H1 (cell line): ENCODE data around the gene POLR2H. TPM values are rescaled to one million over a fixed set of nuclear protein-coding genes. Genes with fewer than 3 reads are reported as not detected.

Experiments used
- CTCF ChIA-PET: fragments of 300-600 bp; sonication (Branson Sonifier 250); formaldehyde crosslinking; loops from one replicate; lab custom pipeline; 2021; ENCODE audit not compliant: partially characterized antibody; lab: Charles Lee
- POLR2A ChIA-PET: fragments of 300-600 bp; sonication (Branson Sonifier 250); formaldehyde crosslinking; loops from one replicate; lab custom pipeline; 2021; ENCODE audit warnings: inconsistent platforms; ENCODE audit not compliant: partially characterized antibody; lab: Charles Lee
- DNase-seq, 2 experiments: peaks; one replicate each; pipeline versions ENCODE4 v3.0.0 to v3.0.0-alpha.2; 2010 to 2022; ENCODE audit warnings: low spot score in 2 of 2, low read depth in 1 of 2, mixed read lengths in 1 of 2
- FAIRE-seq: peaks from 2 replicates; lab custom pipeline; 2011; peaks lifted over from hg19 to GRCh38; lab: Jason Lieb, UNC
- H2AFZ ChIP-seq: 2 replicates; pipeline ENCODE4 v1.8.1; 2012; ENCODE audit warnings: low read length, inconsistent platforms
- H2AK5ac ChIP-seq: 2 replicates; pipeline ENCODE4 v1.6.1; 2013; ENCODE audit warnings: low read depth, low read length
- H2BK120ac ChIP-seq: replicated peaks from 2 replicates; pipeline ENCODE3; 2013; ENCODE audit warnings: low read depth, low read length, inconsistent platforms
- H2BK12ac ChIP-seq: 2 replicates; pipeline ENCODE4 v1.6.1; 2013; ENCODE audit warnings: low read depth, low read length
- H2BK15ac ChIP-seq: 2 replicates; pipeline ENCODE4 v1.6.1; 2013; ENCODE audit warnings: low read length
- H2BK20ac ChIP-seq: 2 replicates; pipeline ENCODE4 v1.6.1; 2013; ENCODE audit warnings: low read length
- H2BK5ac ChIP-seq: 2 replicates; pipeline ENCODE4 v1.6.1; 2013; ENCODE audit warnings: low read depth, low read length
- H3K14ac ChIP-seq: 2 replicates; pipeline ENCODE4 v1.6.1; 2013; ENCODE audit warnings: inconsistent platforms; ENCODE audit not compliant: insufficient read length
- H3K18ac ChIP-seq: 2 replicates; pipeline ENCODE4 v1.6.1; 2013; ENCODE audit warnings: low read length; ENCODE audit errors: extremely low read depth
- H3K23ac ChIP-seq: 2 replicates; pipeline ENCODE4 v1.6.1; 2013; ENCODE audit warnings: inconsistent platforms; ENCODE audit not compliant: insufficient read length
- H3K23me2 ChIP-seq: 2 replicates; pipeline ENCODE4 v1.6.1; 2013; ENCODE audit warnings: low read depth, low read length
- H3K27ac ChIP-seq: 2 replicates; pipeline ENCODE4 v1.6.1; 2011; ENCODE audit warnings: low read depth, low read length, inconsistent platforms
- H3K27me3 ChIP-seq, 4 experiments: replicated peaks in 1 of 4; 1 replicate in 1 of 4; 2 replicates in 3 of 4; pipeline versions ENCODE4 v1.6.1 to v1.8.1; 2011 to 2013; ENCODE audit warnings: low read length in 3 of 4, mild to moderate bottlenecking in 3 of 4, inconsistent platforms in 2 of 4, mixed read lengths in 2 of 4, moderate library complexity in 1 of 4; ENCODE audit not compliant: control insufficient read depth in 3 of 4, insufficient read depth in 3 of 4; ENCODE audit errors: extremely low read depth in 1 of 4
- H3K36me3 ChIP-seq, 4 experiments: 2 replicates each; pipeline versions ENCODE4 v1.6.1 to v1.8.1; 2011 to 2013; ENCODE audit warnings: mild to moderate bottlenecking in 4 of 4, low read length in 3 of 4, moderate library complexity in 2 of 4, control low read depth in 1 of 4, inconsistent platforms in 1 of 4; ENCODE audit not compliant: insufficient read depth in 4 of 4, control insufficient read depth in 2 of 4
- H3K4ac ChIP-seq: replicated peaks from 2 replicates; pipeline ENCODE3; 2013; ENCODE audit warnings: low read length, low read depth, mixed read lengths, inconsistent platforms; ENCODE audit not compliant: insufficient read length
- H3K4me1 ChIP-seq, 4 experiments: replicated peaks in 1 of 4; 1 replicate in 1 of 4; 2 replicates in 3 of 4; pipeline versions ENCODE4 v1.6.1 to v1.8.1; 2011 to 2013; ENCODE audit warnings: low read length in 3 of 4, inconsistent platforms in 2 of 4, mixed read lengths in 1 of 4; ENCODE audit not compliant: insufficient read depth in 4 of 4, control insufficient read depth in 3 of 4
- H3K4me2 ChIP-seq, 2 experiments: 2 replicates each; pipeline versions ENCODE4 v1.6.1 to v1.8.1; 2011 to 2013; ENCODE audit warnings: low read depth in 2 of 2, low read length in 2 of 2, control low read depth in 1 of 2, inconsistent platforms in 1 of 2, mild to moderate bottlenecking in 1 of 2; ENCODE audit not compliant: insufficient read depth in 1 of 2
- H3K4me3 ChIP-seq, 4 experiments: fragments of 200-600, 300-600 bp in 1 of 4; sonication (generic), shearing (Covaris generic), sonication (Bioruptor Twin) in 1 of 4; 2 replicates each; pipeline versions ENCODE4 v1.5.1 to v1.8.1; 2011 to 2016; ENCODE audit warnings: low read length in 4 of 4, low read depth in 3 of 4, control low read depth in 2 of 4, inconsistent platforms in 2 of 4, mild to moderate bottlenecking in 2 of 4, mixed read lengths in 1 of 4, moderate library complexity in 1 of 4; ENCODE audit not compliant: insufficient read depth in 2 of 4; ENCODE audit errors: extremely low read depth in 1 of 4
- H3K56ac ChIP-seq: replicated peaks from 2 replicates; pipeline ENCODE3; 2013; ENCODE audit warnings: low read depth, mild to moderate bottlenecking, mixed read lengths, low read length, inconsistent platforms; ENCODE audit not compliant: insufficient read length
- H3K79me1 ChIP-seq: 2 replicates; pipeline ENCODE4 v1.6.1; 2013; ENCODE audit warnings: low read depth, low read length, control low read depth
- H3K79me2 ChIP-seq, 2 experiments: 2 replicates each; pipeline versions ENCODE4 v1.6.1 to v1.8.1; 2012 to 2013; ENCODE audit warnings: low read length in 2 of 2, mild to moderate bottlenecking in 2 of 2, inconsistent platforms in 1 of 2; ENCODE audit not compliant: insufficient read depth in 2 of 2, control insufficient read depth in 1 of 2
- H3K9ac ChIP-seq, 4 experiments: replicated peaks in 1 of 4; 1 replicate in 1 of 4; 2 replicates in 3 of 4; pipeline versions ENCODE4 v1.6.1 to v1.8.1; 2011 to 2013; ENCODE audit warnings: low read depth in 3 of 4, low read length in 3 of 4, control low read depth in 2 of 4, mild to moderate bottlenecking in 2 of 4, moderate library complexity in 2 of 4, inconsistent platforms in 1 of 4; ENCODE audit errors: extremely low read depth in 1 of 4
- H3K9me3 ChIP-seq, 2 experiments: 2 replicates each; pipeline versions ENCODE4 v1.6.1 to v1.8.1; 2012 to 2013; ENCODE audit warnings: mild to moderate bottlenecking in 2 of 2, moderate library complexity in 2 of 2, control low read depth in 1 of 2, inconsistent platforms in 1 of 2, low read depth in 1 of 2, low read length in 1 of 2, mixed read lengths in 1 of 2; ENCODE audit not compliant: insufficient read depth in 2 of 2
- H4K20me1 ChIP-seq, 2 experiments: replicated peaks in 1 of 2; 2 replicates each; pipeline versions ENCODE3 to v1.8.1; 2011 to 2013; ENCODE audit warnings: inconsistent platforms in 2 of 2, low read length in 2 of 2, mild to moderate bottlenecking in 1 of 2; ENCODE audit not compliant: insufficient read depth in 2 of 2, control insufficient read depth in 1 of 2
- H4K5ac ChIP-seq: 2 replicates; pipeline ENCODE4 v1.6.1; 2013; ENCODE audit warnings: low read length, low read depth, mixed read lengths, inconsistent platforms; ENCODE audit not compliant: insufficient read length
- H4K8ac ChIP-seq: 2 replicates; pipeline ENCODE4 v1.8.0; 2013; ENCODE audit warnings: mild to moderate bottlenecking, moderate library complexity, low read length, inconsistent platforms; ENCODE audit not compliant: insufficient read depth; ENCODE audit errors: extremely low read depth
- H4K91ac ChIP-seq: replicated peaks from 2 replicates; pipeline ENCODE3; 2013; ENCODE audit warnings: low read length, mixed read lengths, inconsistent platforms; ENCODE audit not compliant: insufficient read length
- CBX8 ChIP-seq: fragments of 300-800, 300-1000 bp; sonication (generic); IDR thresholded peaks from 2 replicates; pipeline ENCODE4 v1.7.1; 2016; ENCODE audit warnings: low read depth, low read length, borderline replicate concordance
- CREB1 ChIP-seq: IDR thresholded peaks from 2 replicates; pipeline ENCODE4 v1.6.1; 2012; ENCODE audit warnings: inconsistent platforms
- CTBP2 ChIP-seq: IDR thresholded peaks from 2 replicates; pipeline ENCODE4 v1.7.0; 2011; ENCODE audit warnings: borderline replicate concordance, mild to moderate bottlenecking, moderate library complexity, mixed read lengths, low read length; ENCODE audit not compliant: insufficient read depth, insufficient read length
- HDAC2 ChIP-seq, 2 experiments: fragments of 300-600 bp in 1 of 2; sonication (generic) in 1 of 2; IDR thresholded peaks; 2 replicates each; pipeline ENCODE4 v1.6.1; 2011 to 2012; ENCODE audit warnings: low read depth in 2 of 2, low read length in 2 of 2, mild to moderate bottlenecking in 2 of 2, moderate library complexity in 2 of 2, borderline replicate concordance in 1 of 2, inconsistent platforms in 1 of 2
- NRF1 ChIP-seq: IDR thresholded peaks from 2 replicates; pipeline ENCODE4 v1.6.1; 2011; ENCODE audit warnings: mild to moderate bottlenecking, low read depth, low read length, improper control_type of control experiment
- PHF8 ChIP-seq: fragments of 200-600 bp; sonication (generic); conservative IDR thresholded peaks from 2 replicates; pipeline ENCODE4 v1.7.1; 2012; ENCODE audit warnings: low read depth, mild to moderate bottlenecking, inconsistent platforms, low read length, moderate library complexity
- POLR2A ChIP-seq, 2 experiments: IDR thresholded peaks; 1 replicate in 1 of 2; 2 replicates in 1 of 2; pipeline ENCODE4 v1.6.1; 2011; ENCODE audit warnings: low read depth in 2 of 2, low read length in 2 of 2, mild to moderate bottlenecking in 2 of 2; ENCODE audit errors: control extremely low read depth in 1 of 2
- POU5F1 ChIP-seq: IDR thresholded peaks from 2 replicates; pipeline ENCODE4 v1.6.1; 2011; ENCODE audit warnings: low read depth, mild to moderate bottlenecking, low read length, moderate library complexity
- TAF7 ChIP-seq: optimal IDR thresholded peaks from 2 replicates; pipeline ENCODE3; 2011; ENCODE audit warnings: low read depth, mild to moderate bottlenecking, inconsistent platforms, low read length, moderate library complexity, borderline replicate concordance
- TCF12 ChIP-seq: IDR thresholded peaks from 2 replicates; pipeline ENCODE4 v1.6.1; 2011; ENCODE audit warnings: low read depth, mild to moderate bottlenecking, low read length
- WGBS, 2 experiments: shearing (Covaris generic) in 1 of 2; methylation state at CpG; one replicate each; pipeline versions ENCODE4 v1.1.6 to v1.1.7; 2013 to 2015; ENCODE audit warnings: low lambda C conversion rate in 2 of 2, mixed read lengths in 2 of 2, inconsistent platforms in 1 of 2, low coverage in 1 of 2, missing lambda C conversion rate in 1 of 2; ENCODE audit not compliant: insufficient replicate concordance in 2 of 2, insufficient coverage in 1 of 2, insufficient read length in 1 of 2; ENCODE audit errors: extremely low coverage in 1 of 2, missing lambda C conversion rate in 1 of 2; 5-methylcytosine and 5-hydroxymethylcytosine counted together
- polyA plus RNA-seq, 7 experiments: library from polyadenylated mRNA; depleted of rRNA in 3 of 7; stranded (reverse) in 5 of 7; unstranded in 2 of 7; fragments of >200 nt in 5 of 7; fragments of 200-250 nt in 2 of 7; gene quantifications; 1 replicate in 5 of 7; 2 replicates in 1 of 7; 4 replicates in 1 of 7; pipeline versions ENCODE4 v1.2.1 to v1.2.3, GENCODE V29; 2011 to 2013; ENCODE audit warnings: missing spikeins in 2 of 7, mixed read lengths in 2 of 7
- total RNA-seq: library from RNA; stranded (reverse); fragmentation: NEBNext Ultra II Directional; extraction: Animal tissue kit (Norgen Biotek cat#: 25700); gene quantifications from 2 replicates; pipeline ENCODE4 v1.2.1, GENCODE V29; 2021
- TF ChIP-seq, protein P1 (sequence below): IDR thresholded peaks from 2 replicates; pipeline ENCODE4 v1.6.1; 2011; ENCODE audit warnings: low read depth, mild to moderate bottlenecking, low read length; ENCODE audit not compliant: insufficient read depth

POLR2H gene
- total and polyA plus RNA-seq, 2 of the 8 experiments (the other 6 are each of a cell fraction or from before 2014, with no cell fraction given), result 113 to 335 TPM

DNA sequence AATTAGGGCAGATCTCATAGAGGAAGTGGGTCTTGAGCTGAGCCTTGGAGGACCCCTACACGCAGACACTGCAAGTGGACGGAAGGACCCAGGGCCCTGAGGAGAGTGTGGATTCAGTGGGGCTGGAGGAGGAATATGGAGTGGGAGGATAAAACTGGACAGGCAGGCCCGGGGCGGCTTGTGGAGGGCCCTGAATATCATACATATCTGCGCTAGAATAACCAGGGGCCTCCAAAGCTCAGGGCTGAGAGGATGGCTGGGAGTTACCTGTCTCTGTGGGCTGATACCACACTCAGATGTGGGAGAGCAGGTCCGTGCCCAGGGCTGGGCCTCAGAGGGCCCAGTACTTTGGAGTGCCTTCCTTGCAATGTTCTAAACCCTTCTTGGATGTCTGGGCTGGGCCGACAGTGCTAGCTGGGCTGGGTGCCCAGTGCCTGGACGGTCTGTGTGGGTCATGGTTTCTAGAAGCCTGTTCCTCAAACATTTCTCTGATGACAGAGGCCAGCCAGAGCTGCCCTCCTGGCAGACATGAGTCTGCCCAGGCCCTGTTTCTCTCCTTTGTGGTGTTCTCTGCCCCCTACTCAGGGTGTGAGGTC is 47.9 kb downstream of the POLR2H start:
- ChIA-PET CTCF (interaction anchor here (0.6 to 1.8 kb wide), 5 partner anchors 8 to 38 kb away, joined by 3 to 10 read pairs (median 3); no protein-coding TSS in a partner anchor), POLR2A (no interaction called here)
- Histone ChIP-seq H3K79me2 (no peaks in the 10 kb centered on the region), H3K23me2 (peaks cover 2% of the 10 kb centered on the region; the same call in 1 of the 2 replicates), H2AFZ (no peak overlapping the region), H3K56ac (no peak overlapping the region), H2BK15ac (no peak overlapping the region), H2BK12ac (no peak overlapping the region), H3K4me2 (no peak overlapping the region), H3K27me3 (no peaks in the 10 kb centered on the region), H3K36me3 (no peaks in the 10 kb centered on the region), H4K20me1 (peaks cover 0 to 1% of the 10 kb centered on the region in 2 experiments), H3K9ac (no peak overlapping the region), H3K9me3 (no peaks in the 10 kb centered on the region), H4K8ac (peak overlapping the region; percentile 5; the same call in 1 of the 2 replicates), H4K91ac (no peak overlapping the region), H4K5ac (no peak overlapping the region), H3K18ac (no peak overlapping the region), H3K4me3 (no peak overlapping the region), H2BK20ac (no peak overlapping the region), H3K4me1 (0 out of 7 replicates have a peak, but pooled peaks cover 0 to under 1% (median 0%) of the 10 kb centered on the region in 4 experiments), H3K23ac (no peak overlapping the region), H2AK5ac (no peak overlapping the region), H3K27ac (no peak overlapping the region), H3K79me1 (no peaks in the 10 kb centered on the region), H3K14ac (no peak overlapping the region), H3K4ac (no peak overlapping the region), H2BK5ac (no peak overlapping the region), H2BK120ac (no peak overlapping the region)
- FAIRE-seq (no peak), DNase-seq (no peak)
- 99% methylated on average over 8 of the region's 8 CpGs; no CpG with 5 or more reads in 1 of the 2 experiments for WGBS, 2 experiments
- TF ChIP-seq TCF12 (no peak), POLR2A (IDR thresholded peaks at IDR 0.05; ENCODE audit: control extremely low read depth in 1 of 2, low read depth in 2 of 2, low read length in 2 of 2) (no peak), POU5F1 (no peak), NRF1 (no peak), HDAC2 (IDR thresholded peaks at IDR 0.05; ENCODE audit: borderline replicate concordance in 1 of 2, low read depth in 2 of 2, low read length in 2 of 2) (no peak), CTBP2 (no peak), CREB1 (no peak), CBX8 (no peak), TAF7 (no peak), PHF8 (no peak)
- TF ChIP-seq, protein P1, sequence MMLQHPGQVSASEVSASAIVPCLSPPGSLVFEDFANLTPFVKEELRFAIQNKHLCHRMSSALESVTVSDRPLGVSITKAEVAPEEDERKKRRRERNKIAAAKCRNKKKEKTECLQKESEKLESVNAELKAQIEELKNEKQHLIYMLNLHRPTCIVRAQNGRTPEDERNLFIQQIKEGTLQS, result no peak
